ENCODE data around the gene NRP2.

DNA sequence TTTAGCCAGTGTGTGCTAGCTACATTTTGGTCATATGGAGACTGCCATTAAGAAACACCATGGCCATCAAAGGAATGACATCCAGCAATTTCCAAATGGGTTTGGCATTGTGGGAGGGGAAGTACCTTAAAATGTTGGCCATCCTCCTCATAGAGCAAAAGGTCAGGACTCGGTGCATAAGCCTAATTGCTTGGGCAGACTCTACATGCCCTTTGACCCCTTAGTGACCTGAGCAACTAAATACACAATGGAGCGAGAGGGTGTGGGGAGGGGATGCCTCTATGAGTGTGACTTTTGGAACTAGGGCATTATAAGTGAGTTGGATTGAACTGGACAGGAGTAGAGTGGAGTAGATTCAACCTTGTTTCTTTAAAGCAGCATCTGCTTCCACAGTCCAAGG is 44.9 kb downstream of the NRP2 start:
- TF ChIP-seq TAF1 (conservative IDR thresholded peaks at IDR 0.05) = no peak
- TF ChIP-seq, protein P1, sequence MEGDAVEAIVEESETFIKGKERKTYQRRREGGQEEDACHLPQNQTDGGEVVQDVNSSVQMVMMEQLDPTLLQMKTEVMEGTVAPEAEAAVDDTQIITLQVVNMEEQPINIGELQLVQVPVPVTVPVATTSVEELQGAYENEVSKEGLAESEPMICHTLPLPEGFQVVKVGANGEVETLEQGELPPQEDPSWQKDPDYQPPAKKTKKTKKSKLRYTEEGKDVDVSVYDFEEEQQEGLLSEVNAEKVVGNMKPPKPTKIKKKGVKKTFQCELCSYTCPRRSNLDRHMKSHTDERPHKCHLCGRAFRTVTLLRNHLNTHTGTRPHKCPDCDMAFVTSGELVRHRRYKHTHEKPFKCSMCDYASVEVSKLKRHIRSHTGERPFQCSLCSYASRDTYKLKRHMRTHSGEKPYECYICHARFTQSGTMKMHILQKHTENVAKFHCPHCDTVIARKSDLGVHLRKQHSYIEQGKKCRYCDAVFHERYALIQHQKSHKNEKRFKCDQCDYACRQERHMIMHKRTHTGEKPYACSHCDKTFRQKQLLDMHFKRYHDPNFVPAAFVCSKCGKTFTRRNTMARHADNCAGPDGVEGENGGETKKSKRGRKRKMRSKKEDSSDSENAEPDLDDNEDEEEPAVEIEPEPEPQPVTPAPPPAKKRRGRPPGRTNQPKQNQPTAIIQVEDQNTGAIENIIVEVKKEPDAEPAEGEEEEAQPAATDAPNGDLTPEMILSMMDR (IDR thresholded peaks at IDR 0.05; ENCODE audit: low read depth, low read length, missing input control) = peak; percentile 3
- TF ChIP-seq, protein P2, sequence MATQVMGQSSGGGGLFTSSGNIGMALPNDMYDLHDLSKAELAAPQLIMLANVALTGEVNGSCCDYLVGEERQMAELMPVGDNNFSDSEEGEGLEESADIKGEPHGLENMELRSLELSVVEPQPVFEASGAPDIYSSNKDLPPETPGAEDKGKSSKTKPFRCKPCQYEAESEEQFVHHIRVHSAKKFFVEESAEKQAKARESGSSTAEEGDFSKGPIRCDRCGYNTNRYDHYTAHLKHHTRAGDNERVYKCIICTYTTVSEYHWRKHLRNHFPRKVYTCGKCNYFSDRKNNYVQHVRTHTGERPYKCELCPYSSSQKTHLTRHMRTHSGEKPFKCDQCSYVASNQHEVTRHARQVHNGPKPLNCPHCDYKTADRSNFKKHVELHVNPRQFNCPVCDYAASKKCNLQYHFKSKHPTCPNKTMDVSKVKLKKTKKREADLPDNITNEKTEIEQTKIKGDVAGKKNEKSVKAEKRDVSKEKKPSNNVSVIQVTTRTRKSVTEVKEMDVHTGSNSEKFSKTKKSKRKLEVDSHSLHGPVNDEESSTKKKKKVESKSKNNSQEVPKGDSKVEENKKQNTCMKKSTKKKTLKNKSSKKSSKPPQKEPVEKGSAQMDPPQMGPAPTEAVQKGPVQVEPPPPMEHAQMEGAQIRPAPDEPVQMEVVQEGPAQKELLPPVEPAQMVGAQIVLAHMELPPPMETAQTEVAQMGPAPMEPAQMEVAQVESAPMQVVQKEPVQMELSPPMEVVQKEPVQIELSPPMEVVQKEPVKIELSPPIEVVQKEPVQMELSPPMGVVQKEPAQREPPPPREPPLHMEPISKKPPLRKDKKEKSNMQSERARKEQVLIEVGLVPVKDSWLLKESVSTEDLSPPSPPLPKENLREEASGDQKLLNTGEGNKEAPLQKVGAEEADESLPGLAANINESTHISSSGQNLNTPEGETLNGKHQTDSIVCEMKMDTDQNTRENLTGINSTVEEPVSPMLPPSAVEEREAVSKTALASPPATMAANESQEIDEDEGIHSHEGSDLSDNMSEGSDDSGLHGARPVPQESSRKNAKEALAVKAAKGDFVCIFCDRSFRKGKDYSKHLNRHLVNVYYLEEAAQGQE (IDR thresholded peaks at IDR 0.05) = peak; percentile 64
- peak; percentile 97 for TF ChIP-seq FOXA1 (IDR thresholded peaks at IDR 0.05)
- no peak for TF ChIP-seq EGR1 (IDR thresholded peaks at IDR 0.05; ENCODE audit: low read depth in 2 of 2)
- TF ChIP-seq, protein P3, sequence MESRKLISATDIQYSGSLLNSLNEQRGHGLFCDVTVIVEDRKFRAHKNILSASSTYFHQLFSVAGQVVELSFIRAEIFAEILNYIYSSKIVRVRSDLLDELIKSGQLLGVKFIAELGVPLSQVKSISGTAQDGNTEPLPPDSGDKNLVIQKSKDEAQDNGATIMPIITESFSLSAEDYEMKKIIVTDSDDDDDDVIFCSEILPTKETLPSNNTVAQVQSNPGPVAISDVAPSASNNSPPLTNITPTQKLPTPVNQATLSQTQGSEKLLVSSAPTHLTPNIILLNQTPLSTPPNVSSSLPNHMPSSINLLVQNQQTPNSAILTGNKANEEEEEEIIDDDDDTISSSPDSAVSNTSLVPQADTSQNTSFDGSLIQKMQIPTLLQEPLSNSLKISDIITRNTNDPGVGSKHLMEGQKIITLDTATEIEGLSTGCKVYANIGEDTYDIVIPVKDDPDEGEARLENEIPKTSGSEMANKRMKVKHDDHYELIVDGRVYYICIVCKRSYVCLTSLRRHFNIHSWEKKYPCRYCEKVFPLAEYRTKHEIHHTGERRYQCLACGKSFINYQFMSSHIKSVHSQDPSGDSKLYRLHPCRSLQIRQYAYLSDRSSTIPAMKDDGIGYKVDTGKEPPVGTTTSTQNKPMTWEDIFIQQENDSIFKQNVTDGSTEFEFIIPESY (IDR thresholded peaks at IDR 0.05) = peak; percentile 76
